H1 (cell line): ENCODE results near the gene FRMD4B. TPM values are rescaled to one million over a fixed set of nuclear protein-coding genes. Genes with fewer than 3 reads are reported as not detected.

ENCODE experiments used
- BACH1 ChIP-seq: IDR thresholded peaks from 2 replicates; pipeline ENCODE4 v1.6.1; 2012; ENCODE audit warnings: low read length, improper control_type of control experiment
- EZH2 ChIP-seq: fragments of 200-600 bp; sonication (generic); IDR thresholded peaks from 2 replicates; pipeline ENCODE4 v1.7.1; 2012; ENCODE audit warnings: low read depth, mild to moderate bottlenecking, moderate library complexity, low read length, inconsistent platforms; ENCODE audit not compliant: severe bottlenecking
- GABPA ChIP-seq: IDR thresholded peaks from 2 replicates; pipeline ENCODE4 v1.6.1; 2011; ENCODE audit warnings: mild to moderate bottlenecking, low read length, moderate library complexity, borderline replicate concordance; ENCODE audit not compliant: insufficient read depth
- polyA plus RNA-seq, 7 experiments: library from polyadenylated mRNA; depleted of rRNA in 3 of 7; stranded (reverse) in 5 of 7; unstranded in 2 of 7; fragments of >200 nt in 5 of 7; fragments of 200-250 nt in 2 of 7; gene quantifications; 1 replicate in 5 of 7; 2 replicates in 1 of 7; 4 replicates in 1 of 7; pipeline versions ENCODE4 v1.2.1 to v1.2.3, GENCODE V29; 2011 to 2013; ENCODE audit warnings: missing spikeins in 2 of 7, mixed read lengths in 2 of 7
- total RNA-seq: library from RNA; stranded (reverse); fragmentation: NEBNext Ultra II Directional; extraction: Animal tissue kit (Norgen Biotek cat#: 25700); gene quantifications from 2 replicates; pipeline ENCODE4 v1.2.1, GENCODE V29; 2021

The FRMD4B gene
- total and polyA plus RNA-seq, 2 of the 8 experiments (the other 6 are each of a cell fraction or from before 2014, with no cell fraction given), result 2.7 to 7.2 TPM

DNA sequence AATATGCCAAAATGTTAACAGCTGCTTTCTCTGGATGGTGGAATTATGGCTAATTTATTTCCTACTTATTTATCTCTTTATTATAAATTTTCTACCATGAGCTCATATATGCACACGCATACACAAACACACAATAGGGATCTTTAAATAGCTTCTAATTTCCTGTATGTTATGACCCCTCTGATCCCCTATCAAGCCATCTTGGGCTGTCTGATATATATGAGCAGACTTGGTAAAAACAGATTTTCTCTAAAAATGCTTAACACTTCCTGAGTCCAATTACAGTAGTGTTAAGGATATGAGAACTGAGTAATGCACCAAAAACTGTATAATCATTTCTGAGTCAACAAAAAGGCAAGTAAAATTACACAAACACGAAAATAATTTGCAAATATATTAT, 211.4 kb downstream of the FRMD4B start (continued):
- TF ChIP-seq EZH2 (no peak), GABPA (no peak), BACH1 (no peak)
